ENCODE results near the gene ODAD4.

Gene ODAD4

DNA sequence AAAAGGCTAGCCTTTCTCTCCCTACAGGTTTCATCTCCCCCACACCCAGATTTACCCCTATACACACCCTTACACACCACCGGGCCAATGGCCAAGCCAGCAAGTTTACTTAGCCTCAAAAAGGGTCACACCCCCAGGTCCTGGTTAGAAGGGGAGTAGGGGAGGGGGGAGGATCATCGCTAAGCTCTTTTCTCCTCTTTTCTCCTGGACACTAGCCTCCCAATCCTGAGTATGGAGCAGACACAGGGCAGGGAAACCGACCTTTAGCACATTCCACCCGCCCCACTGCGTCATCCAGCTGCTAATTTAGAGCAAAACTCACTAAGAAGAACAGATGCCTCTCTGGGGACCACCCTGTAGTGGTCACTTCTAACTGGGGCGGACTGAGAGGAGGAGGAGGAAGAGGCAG is 16.1 kb upstream of the ODAD4 start:
- Histone ChIP-seq H3K9ac (ENCODE audit: low read length) (no peak overlapping the region), H3K36me3 (ENCODE audit: control insufficient read depth, insufficient read depth, low read length) (peaks cover 53% of the 10 kb centered on the region), H3K4me1 (ENCODE audit: control insufficient read depth, insufficient read depth, low read length) (peaks cover 31% of the 10 kb centered on the region), H3K27ac (ENCODE audit: low read depth, low read length) (no peak overlapping the region; the same call in 1 of the 2 replicates), H3K27me3 (ENCODE audit: control insufficient read depth, insufficient read depth, low read length) (no peaks in the 10 kb centered on the region), H3K9me3 (ENCODE audit: control insufficient read depth, insufficient read depth, low read depth, low read length) (no peaks in the 10 kb centered on the region), H3K4me3 (ENCODE audit: low read depth, low read length) (no peak overlapping the region)

DNA sequence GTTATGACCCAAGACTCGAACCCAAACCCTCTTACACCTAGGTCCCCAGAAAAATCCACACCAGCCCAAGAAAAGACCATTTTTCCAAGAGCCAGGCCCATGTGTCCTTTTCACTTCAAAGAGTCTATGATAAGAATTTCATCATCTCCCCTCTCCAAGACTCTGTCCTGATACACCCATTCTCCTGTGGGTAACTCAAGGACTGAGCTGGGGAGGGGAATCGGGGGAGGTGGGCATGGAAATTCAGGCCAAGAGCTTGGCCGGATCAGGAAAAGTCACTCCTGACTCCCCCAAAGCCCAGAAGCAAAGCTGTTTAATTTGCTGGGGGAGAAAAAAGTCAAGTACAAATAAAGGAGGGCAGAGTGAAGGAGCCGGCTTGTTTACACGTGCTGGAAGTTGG is 15.4 kb upstream of the ODAD4 start:
- Histone ChIP-seq H3K9me3 (ENCODE audit: control insufficient read depth, insufficient read depth, low read depth, low read length) (no peaks in the 10 kb centered on the region), H3K4me3 (ENCODE audit: low read depth, low read length) (no peak overlapping the region), H3K4me1 (ENCODE audit: control insufficient read depth, insufficient read depth, low read length) (peaks cover 38% of the 10 kb centered on the region), H3K9ac (ENCODE audit: low read length) (peak overlapping the region; percentile 5), H3K27ac (ENCODE audit: low read depth, low read length) (peak overlapping the region; percentile 1; the same call in 1 of the 2 replicates), H3K36me3 (ENCODE audit: control insufficient read depth, insufficient read depth, low read length) (peaks cover 46% of the 10 kb centered on the region), H3K27me3 (ENCODE audit: control insufficient read depth, insufficient read depth, low read length) (no peaks in the 10 kb centered on the region)

DNA sequence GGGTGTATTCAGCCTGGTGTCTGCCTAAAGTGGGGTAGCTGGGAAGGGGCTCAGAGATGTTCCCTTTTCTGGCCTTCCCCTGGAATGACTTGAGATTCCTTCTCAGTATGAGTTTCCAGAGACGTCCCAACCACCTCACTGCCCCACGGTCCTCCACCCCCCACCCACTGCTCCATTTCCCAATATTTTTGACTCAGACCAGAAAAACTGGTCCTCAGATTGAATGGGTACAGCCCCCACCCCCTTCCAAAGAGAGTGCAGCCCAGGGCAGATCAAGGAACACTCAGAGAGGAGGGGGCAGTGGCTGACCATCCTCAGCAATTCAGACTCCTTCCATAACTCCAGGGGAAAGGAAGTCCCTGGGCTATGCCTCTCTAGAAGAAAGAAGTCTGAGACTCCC is 14.9 kb upstream of the ODAD4 start:
- H3K27ac ChIP-seq (ENCODE audit: low read depth, low read length): peak overlapping the region; percentile 1; the same call in 1 of the 2 replicates
- peak overlapping the region; percentile 5 for H3K9ac ChIP-seq (ENCODE audit: low read length)
- peaks cover 41% of the 10 kb centered on the region for H3K36me3 ChIP-seq (ENCODE audit: control insufficient read depth, insufficient read depth, low read length)
- no peaks in the 10 kb centered on the region for H3K27me3 ChIP-seq (ENCODE audit: control insufficient read depth, insufficient read depth, low read length)
- peaks cover 43% of the 10 kb centered on the region for H3K4me1 ChIP-seq (ENCODE audit: control insufficient read depth, insufficient read depth, low read length)
- H3K9me3 ChIP-seq (ENCODE audit: control insufficient read depth, insufficient read depth, low read depth, low read length): no peaks in the 10 kb centered on the region
- H3K4me3 ChIP-seq (ENCODE audit: low read depth, low read length): peak overlapping the region; percentile 32; the same call in 1 of the 2 replicates

DNA sequence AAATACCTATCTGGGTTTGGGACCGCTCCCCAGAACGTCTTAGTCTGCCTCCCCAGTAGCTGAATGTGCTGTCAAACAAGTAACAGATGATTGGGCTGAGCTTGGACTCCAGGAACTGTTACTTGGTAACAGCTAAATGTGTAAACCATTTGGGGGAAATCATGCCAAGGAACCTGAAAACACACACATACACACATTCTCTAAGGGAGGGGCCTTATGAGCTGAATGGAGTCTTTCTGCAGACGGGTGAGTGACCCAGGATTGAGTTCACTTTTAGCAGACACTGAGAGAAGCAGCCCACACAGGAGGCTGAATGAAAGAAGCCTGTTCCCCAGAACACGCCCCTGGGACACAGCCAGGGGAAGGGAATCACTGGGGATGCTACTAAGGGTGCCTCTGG is 13.2 kb upstream of the ODAD4 start:
- Histone ChIP-seq H3K4me3 (ENCODE audit: low read depth, low read length) (peak overlapping the region; percentile 93), H3K27me3 (ENCODE audit: control insufficient read depth, insufficient read depth, low read length) (no peaks in the 10 kb centered on the region), H3K9me3 (ENCODE audit: control insufficient read depth, insufficient read depth, low read depth, low read length) (no peaks in the 10 kb centered on the region), H3K36me3 (ENCODE audit: control insufficient read depth, insufficient read depth, low read length) (peaks cover 25% of the 10 kb centered on the region), H3K4me1 (ENCODE audit: control insufficient read depth, insufficient read depth, low read length) (peaks cover 44% of the 10 kb centered on the region), H3K27ac (ENCODE audit: low read depth, low read length) (no peak overlapping the region), H3K9ac (ENCODE audit: low read length) (peak overlapping the region; percentile 98)

DNA sequence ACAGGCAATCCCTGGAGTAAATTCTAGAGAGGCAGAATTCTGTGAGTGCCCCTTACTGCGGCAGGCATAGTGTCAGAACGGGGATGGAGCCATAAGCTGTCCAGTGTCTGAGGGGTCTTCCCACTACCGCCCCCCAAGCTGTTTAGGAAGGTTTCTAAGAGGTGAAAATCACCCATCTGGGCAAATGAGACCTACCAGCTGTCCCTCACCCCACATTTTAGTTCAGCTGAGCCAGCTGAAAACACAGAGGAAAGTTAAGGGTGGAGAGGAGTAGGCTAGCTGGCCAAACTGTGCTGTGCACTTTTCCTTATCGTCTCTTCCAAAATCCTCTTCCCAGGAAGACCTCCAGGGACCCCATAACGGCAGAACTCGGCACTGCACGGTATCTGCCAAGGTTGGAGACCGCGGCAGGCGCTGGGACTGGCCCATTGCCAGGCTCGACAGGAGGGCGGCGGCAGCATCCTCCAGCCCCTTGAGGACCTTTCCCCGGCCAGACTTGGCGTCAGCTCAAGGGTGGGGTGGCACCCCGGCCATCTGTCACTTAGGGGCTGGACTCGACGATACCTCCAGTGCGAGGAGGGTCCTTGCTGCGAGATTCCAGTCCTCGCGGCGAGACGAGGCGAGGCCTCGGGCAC is 12.6 kb upstream of the ODAD4 start:
- peak overlapping the region; percentile 93 for H3K4me3 ChIP-seq (ENCODE audit: low read depth, low read length)
- peak overlapping the region; percentile 90; the same call in 1 of the 2 replicates for H3K27ac ChIP-seq (ENCODE audit: low read depth, low read length)
- peaks cover 44% of the 10 kb centered on the region for H3K4me1 ChIP-seq (ENCODE audit: control insufficient read depth, insufficient read depth, low read length)
- peak overlapping the region; percentile 98 for H3K9ac ChIP-seq (ENCODE audit: low read length)
- H3K36me3 ChIP-seq (ENCODE audit: control insufficient read depth, insufficient read depth, low read length): peaks cover 19% of the 10 kb centered on the region
- no peaks in the 10 kb centered on the region for H3K9me3 ChIP-seq (ENCODE audit: control insufficient read depth, insufficient read depth, low read depth, low read length)
- H3K27me3 ChIP-seq (ENCODE audit: control insufficient read depth, insufficient read depth, low read length): no peaks in the 10 kb centered on the region

DNA sequence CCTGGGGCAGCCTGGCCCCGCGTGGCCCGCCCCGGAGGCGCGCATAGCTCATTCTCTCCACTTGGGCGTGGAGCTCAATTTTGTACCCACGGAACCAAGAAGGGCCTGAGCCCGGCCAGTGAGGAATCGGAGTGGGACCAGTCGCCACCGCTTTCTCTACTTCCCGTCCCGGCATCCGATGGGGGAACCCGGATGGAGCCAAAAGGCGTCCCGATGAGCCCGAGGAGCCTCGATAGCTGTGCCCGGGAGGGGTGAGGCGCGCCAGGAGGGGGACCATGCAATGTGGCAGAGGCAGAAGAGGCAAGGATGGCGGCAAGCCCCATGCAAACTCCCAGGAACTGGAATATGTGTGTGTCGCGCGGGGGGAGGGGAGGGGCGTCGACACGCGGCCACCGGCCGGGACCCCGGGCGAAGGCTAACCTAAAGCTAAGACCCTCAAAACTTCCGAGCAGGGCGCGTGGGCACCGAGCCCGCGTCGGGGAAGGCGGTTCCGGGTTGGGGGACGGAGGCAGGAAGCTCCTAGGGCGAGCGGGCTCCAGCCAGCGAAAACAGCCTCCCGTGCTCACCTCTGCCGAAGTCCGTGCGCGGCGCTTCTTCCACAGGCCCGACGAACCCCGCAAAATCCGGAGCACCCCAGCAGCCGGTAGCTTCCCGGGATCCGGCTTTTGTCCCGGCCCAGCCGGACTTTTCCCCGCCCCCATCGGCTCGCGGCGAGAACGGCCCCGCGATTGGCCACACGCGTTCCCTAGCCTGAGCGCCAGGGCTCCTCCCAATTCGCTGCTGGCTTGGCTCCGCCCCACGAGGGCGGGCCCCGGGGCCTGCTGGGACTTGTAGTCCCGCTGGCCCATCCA is 11.9 kb upstream of the ODAD4 start, which contains the start of gene ACLY:
TSS of gene ACLY (minus strand) at position 638 of the 851 bp plus-strand sequence. CDS start 5,078 bp downstream, outside the sequence.
- peak within 1 kb of the TSS; percentile 93 for H3K4me3 ChIP-seq (ENCODE audit: low read depth, low read length)
- peaks cover 11% of the 10 kb centered on the region for H3K36me3 ChIP-seq (ENCODE audit: control insufficient read depth, insufficient read depth, low read length)
- peaks cover 44% of the 10 kb centered on the region for H3K4me1 ChIP-seq (ENCODE audit: control insufficient read depth, insufficient read depth, low read length)
- no peaks in the 10 kb centered on the region for H3K9me3 ChIP-seq (ENCODE audit: control insufficient read depth, insufficient read depth, low read depth, low read length)
- H3K27ac ChIP-seq (ENCODE audit: low read depth, low read length): peak within 1 kb of the TSS; percentile 90
- H3K9ac ChIP-seq (ENCODE audit: low read length): peak within 1 kb of the TSS; percentile 98
- H3K27me3 ChIP-seq (ENCODE audit: control insufficient read depth, insufficient read depth, low read length): no peaks in the 10 kb centered on the region

DNA sequence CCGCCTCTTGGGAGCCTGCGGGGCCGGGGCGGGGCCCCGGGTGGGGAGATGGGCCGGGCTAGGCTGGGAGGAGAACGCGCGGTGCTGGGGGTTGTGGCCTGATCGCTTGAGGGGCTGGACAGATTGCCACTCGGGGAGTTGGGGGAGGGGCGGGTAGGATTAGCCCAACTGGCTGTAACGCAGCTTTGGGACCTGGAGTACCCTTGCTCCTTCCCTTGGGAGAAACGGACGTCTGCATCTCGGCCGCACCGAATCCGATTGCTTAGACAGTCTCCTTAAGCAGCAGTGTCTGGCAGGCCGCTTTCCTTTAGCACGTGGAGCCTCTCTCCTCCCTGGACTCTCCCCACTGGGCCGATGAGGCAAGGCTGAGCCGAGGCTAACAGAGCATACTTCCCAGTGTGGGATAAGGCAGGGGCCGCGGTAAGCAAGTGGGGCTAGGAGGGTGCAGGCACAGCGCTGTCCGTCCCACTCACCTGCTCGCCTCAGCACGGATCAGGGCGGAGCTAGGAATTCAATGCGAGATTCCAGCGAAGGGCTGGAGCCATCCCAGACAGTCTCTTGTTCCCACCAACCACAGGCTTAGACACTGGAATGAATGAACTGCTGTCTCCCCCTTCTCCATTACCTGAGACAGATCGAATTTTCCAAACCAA is 11.1 kb upstream of the ODAD4 start:
- H3K4me1 ChIP-seq (ENCODE audit: control insufficient read depth, insufficient read depth, low read length): peaks cover 41% of the 10 kb centered on the region

DNA sequence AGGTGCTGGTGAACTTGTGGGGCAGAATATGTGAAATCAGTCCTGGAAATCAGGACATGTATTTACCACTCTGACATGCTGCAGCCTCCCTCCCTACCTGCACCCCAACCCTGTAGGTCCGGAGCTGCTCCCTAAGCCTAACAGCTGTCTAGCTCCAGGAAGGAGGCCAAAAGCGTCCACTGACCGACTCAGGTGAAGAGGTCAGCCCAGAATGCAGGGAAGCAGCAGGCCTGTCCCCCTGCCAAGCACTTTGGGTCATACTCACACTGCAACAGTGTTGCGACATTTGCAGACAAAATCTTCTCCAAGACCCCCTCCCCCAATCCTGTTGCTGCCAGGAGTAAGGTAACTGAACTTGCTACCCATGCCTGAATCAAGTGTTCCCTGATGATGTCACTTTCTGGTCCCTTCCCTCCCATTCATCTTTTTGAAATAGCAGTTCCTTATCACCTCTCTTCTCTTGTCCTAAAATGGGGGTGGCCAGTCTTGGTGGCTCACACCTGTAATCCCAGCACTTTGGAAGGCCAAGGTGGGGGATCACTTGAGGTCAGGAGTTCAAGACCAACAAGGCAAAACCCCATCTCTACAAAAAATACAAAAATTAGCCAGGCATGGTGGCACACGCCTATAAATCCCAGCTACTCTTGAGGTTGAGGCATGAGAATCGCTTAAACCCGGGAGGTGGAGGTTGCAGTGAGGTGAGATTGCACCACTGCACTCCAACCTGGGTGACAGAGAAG is 10.4 kb upstream of the ODAD4 start:
- no peaks in the 10 kb centered on the region for H3K27me3 ChIP-seq (ENCODE audit: control insufficient read depth, insufficient read depth, low read length)
- H3K9me3 ChIP-seq (ENCODE audit: control insufficient read depth, insufficient read depth, low read depth, low read length): no peaks in the 10 kb centered on the region
- H3K27ac ChIP-seq (ENCODE audit: low read depth, low read length): no peak overlapping the region
- peak overlapping the region; percentile 93 for H3K4me3 ChIP-seq (ENCODE audit: low read depth, low read length)
- peaks cover 5% of the 10 kb centered on the region; the same call in 1 of the 2 replicates for H3K36me3 ChIP-seq (ENCODE audit: control insufficient read depth, insufficient read depth, low read length)
- H3K4me1 ChIP-seq (ENCODE audit: control insufficient read depth, insufficient read depth, low read length): peaks cover 34% of the 10 kb centered on the region
- peak overlapping the region; percentile 90 for H3K9ac ChIP-seq (ENCODE audit: low read length)

More for the DNA sequence above, 11.1 kb upstream of the ODAD4 start:
- peak overlapping the region; percentile 93 for H3K4me3 ChIP-seq (ENCODE audit: low read depth, low read length)
- peak overlapping the region; percentile 61 for H3K27ac ChIP-seq (ENCODE audit: low read depth, low read length)
- peaks cover 5% of the 10 kb centered on the region; the same call in 1 of the 2 replicates for H3K36me3 ChIP-seq (ENCODE audit: control insufficient read depth, insufficient read depth, low read length)
- H3K9me3 ChIP-seq (ENCODE audit: control insufficient read depth, insufficient read depth, low read depth, low read length): no peaks in the 10 kb centered on the region
- no peaks in the 10 kb centered on the region for H3K27me3 ChIP-seq (ENCODE audit: control insufficient read depth, insufficient read depth, low read length)
- H3K9ac ChIP-seq (ENCODE audit: low read length): peak overlapping the region; percentile 90

DNA sequence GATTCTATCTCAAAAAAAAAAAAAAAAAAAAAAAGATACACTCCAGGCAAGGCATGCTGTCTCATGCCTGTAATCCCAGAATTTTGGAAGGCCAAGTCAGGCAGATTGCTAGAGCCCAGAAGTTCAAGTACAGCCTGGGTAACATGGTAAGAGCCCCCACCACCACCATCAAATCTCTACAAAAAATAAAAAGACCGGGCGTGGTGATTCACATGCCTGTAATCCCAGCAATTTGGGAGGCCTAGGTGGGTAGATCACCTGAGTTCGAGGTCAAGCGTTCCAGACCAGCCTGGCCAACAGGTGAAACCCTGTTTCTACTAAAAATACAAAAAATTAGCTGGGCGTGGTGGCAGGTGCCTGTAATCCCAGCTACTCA is 9.8 kb upstream of the ODAD4 start:
- Histone ChIP-seq H3K36me3 (ENCODE audit: control insufficient read depth, insufficient read depth, low read length) (no peaks in the 10 kb centered on the region), H3K4me3 (ENCODE audit: low read depth, low read length) (no peak overlapping the region), H3K9me3 (ENCODE audit: control insufficient read depth, insufficient read depth, low read depth, low read length) (no peaks in the 10 kb centered on the region), H3K27me3 (ENCODE audit: control insufficient read depth, insufficient read depth, low read length) (no peaks in the 10 kb centered on the region), H3K27ac (ENCODE audit: low read depth, low read length) (no peak overlapping the region), H3K9ac (ENCODE audit: low read length) (no peak overlapping the region), H3K4me1 (ENCODE audit: control insufficient read depth, insufficient read depth, low read length) (peaks cover 29% of the 10 kb centered on the region)

DNA sequence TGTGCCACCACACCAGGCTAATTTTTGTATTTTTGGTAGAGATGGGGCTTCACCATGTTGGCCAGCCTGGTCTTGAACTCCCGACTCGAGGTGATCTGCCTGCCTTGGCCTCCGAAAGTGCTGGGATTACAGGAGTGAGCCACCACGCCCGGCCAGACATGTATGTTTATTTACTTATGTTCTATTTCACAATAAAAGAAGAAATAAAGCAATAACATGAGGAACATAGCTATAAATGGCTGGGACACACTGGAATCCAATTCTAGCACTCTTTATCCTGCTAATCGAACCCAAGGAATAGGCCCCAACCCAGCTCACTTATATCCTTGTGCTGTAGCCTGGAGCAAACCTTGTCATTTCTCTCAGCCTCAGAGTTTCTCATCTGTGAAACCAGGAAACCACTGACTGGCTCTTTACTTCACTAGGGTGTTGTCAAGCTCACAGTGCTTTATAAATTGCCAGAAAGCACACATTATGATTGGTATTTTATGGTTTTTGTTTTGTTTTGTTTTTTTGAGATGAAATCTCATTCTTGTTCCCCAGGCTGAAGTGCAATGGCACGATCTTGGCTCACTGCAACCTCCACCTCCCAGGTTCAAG is 4.3 kb upstream of the ODAD4 start:
- Histone ChIP-seq H3K4me3 (ENCODE audit: low read depth, low read length) (no peak overlapping the region), H3K27ac (ENCODE audit: low read depth, low read length) (no peak overlapping the region), H3K36me3 (ENCODE audit: control insufficient read depth, insufficient read depth, low read length) (no peaks in the 10 kb centered on the region), H3K9me3 (ENCODE audit: control insufficient read depth, insufficient read depth, low read depth, low read length) (no peaks in the 10 kb centered on the region), H3K9ac (ENCODE audit: low read length) (no peak overlapping the region), H3K4me1 (ENCODE audit: control insufficient read depth, insufficient read depth, low read length) (0 out of 2 replicates have a peak, but pooled peaks cover 5% of the 10 kb centered on the region), H3K27me3 (ENCODE audit: control insufficient read depth, insufficient read depth, low read length) (no peaks in the 10 kb centered on the region)

Data from HUES6 (cell line).